Measurements from ENCODE around the gene HMCN1. TPM values are rescaled to one million over a fixed set of nuclear protein-coding genes. Genes with fewer than 3 reads are reported as not detected.

The HMCN1 gene
- total and polyA plus RNA-seq, 12 donors, result 0.56 to 5.8 (median 2.7) TPM

- H3K9me3 ChIP-seq (replicated peaks in 1 of 3), result no peaks in the 10 kb centered on the region
- no peaks in the 10 kb centered on the region for H3K27me3 ChIP-seq
- intact Hi-C loops (cut with DNase I), result no loop called here
- TF ChIP-seq POLR2A (IDR thresholded peaks at IDR 0.05), result no peak
- TF ChIP-seq, protein P1, sequence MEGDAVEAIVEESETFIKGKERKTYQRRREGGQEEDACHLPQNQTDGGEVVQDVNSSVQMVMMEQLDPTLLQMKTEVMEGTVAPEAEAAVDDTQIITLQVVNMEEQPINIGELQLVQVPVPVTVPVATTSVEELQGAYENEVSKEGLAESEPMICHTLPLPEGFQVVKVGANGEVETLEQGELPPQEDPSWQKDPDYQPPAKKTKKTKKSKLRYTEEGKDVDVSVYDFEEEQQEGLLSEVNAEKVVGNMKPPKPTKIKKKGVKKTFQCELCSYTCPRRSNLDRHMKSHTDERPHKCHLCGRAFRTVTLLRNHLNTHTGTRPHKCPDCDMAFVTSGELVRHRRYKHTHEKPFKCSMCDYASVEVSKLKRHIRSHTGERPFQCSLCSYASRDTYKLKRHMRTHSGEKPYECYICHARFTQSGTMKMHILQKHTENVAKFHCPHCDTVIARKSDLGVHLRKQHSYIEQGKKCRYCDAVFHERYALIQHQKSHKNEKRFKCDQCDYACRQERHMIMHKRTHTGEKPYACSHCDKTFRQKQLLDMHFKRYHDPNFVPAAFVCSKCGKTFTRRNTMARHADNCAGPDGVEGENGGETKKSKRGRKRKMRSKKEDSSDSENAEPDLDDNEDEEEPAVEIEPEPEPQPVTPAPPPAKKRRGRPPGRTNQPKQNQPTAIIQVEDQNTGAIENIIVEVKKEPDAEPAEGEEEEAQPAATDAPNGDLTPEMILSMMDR (IDR thresholded peaks at IDR 0.05), result no peak
- no peak overlapping the region for H3K27ac ChIP-seq
- DNase-seq, result no peak
- H3K36me3 ChIP-seq (replicated peaks in 1 of 2), result no peaks in the 10 kb centered on the region
- H3K4me3 ChIP-seq, result no peak overlapping the region
- WGBS, 4 donors, result 49 to 57% (median 52%) methylated on average over 2 of the region's 2 CpGs
- H3K4me1 ChIP-seq (replicated peaks in 1 of 2), result no peaks in the 10 kb centered on the region
These were observed 227.5 kb downstream of the HMCN1 start for GRCh38 chr1:185961664-185962063.

DNA sequence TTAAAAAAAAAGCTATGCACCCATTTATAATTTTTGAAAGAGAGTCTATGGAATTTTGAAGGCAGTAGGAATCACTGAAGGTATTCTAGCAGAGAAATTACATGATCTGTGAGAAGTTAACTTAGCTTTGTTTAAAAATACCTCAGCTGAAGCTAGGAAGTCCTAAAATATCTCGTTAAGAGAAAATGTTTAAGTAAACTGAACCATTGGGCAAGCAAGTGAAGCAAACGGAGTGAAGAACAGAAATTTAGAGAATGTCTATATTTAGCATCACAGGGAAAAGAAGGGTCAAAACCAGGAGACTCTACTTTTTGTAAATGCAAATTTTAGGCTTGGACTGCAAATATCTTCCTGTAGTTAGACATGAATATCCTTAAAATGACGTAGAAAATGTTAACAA lies 230.8 kb downstream of the HMCN1 start:
- no peak for TF ChIP-seq POLR2A (IDR thresholded peaks at IDR 0.05)
- TF ChIP-seq, protein P1 (IDR thresholded peaks at IDR 0.05), result no peak
- H3K27ac ChIP-seq, result no peak overlapping the region
- DNase-seq, result no peak
- no peak overlapping the region for H3K4me3 ChIP-seq
- no peaks in the 10 kb centered on the region for H3K4me1 ChIP-seq (replicated peaks in 1 of 2)
- WGBS, 4 donors, result 54 to 65% (median 57%) methylated on average over 3 of the region's 3 CpGs
- intact Hi-C loops (cut with DNase I), result no loop called here
- H3K9me3 ChIP-seq (replicated peaks in 1 of 3), result no peaks in the 10 kb centered on the region
- H3K27me3 ChIP-seq, result no peaks in the 10 kb centered on the region
- H3K36me3 ChIP-seq (replicated peaks in 1 of 2), result no peaks in the 10 kb centered on the region

- no peaks in the 10 kb centered on the region for H3K4me1 ChIP-seq (replicated peaks in 1 of 2)
- TF ChIP-seq, protein P1 (IDR thresholded peaks at IDR 0.05), result no peak
- no peak for TF ChIP-seq POLR2A (IDR thresholded peaks at IDR 0.05)
- no peaks in the 10 kb centered on the region for H3K27me3 ChIP-seq
- H3K9me3 ChIP-seq (replicated peaks in 1 of 3), result no peaks in the 10 kb centered on the region
- DNase-seq, result no peak
- H3K27ac ChIP-seq, result no peak overlapping the region
- no peak overlapping the region for H3K4me3 ChIP-seq
- intact Hi-C loops (cut with DNase I), result no loop called here
- WGBS, 4 donors, result 61 to 71% (median 65%) methylated on average over 3 of the region's 3 CpGs
- no peaks in the 10 kb centered on the region for H3K36me3 ChIP-seq (replicated peaks in 1 of 2)
These were observed 231.7 kb downstream of the HMCN1 start for GRCh38 chr1:185965870-185966269.

GRCh38 chr1:185966471-185966870 lies 232.3 kb downstream of the HMCN1 start:
- intact Hi-C loops (cut with DNase I), result no loop called here
- 62 to 84% (median 73%) methylated on average over 2 of the region's 2 CpGs for WGBS, 4 donors
- H3K4me1 ChIP-seq (replicated peaks in 1 of 2), result no peaks in the 10 kb centered on the region
- H3K9me3 ChIP-seq (replicated peaks in 1 of 3), result no peaks in the 10 kb centered on the region
- no peak overlapping the region for H3K4me3 ChIP-seq
- H3K27ac ChIP-seq, result no peak overlapping the region
- TF ChIP-seq, protein P1 (IDR thresholded peaks at IDR 0.05), result no peak
- TF ChIP-seq POLR2A (IDR thresholded peaks at IDR 0.05), result no peak
- H3K27me3 ChIP-seq, result no peaks in the 10 kb centered on the region
- no peaks in the 10 kb centered on the region for H3K36me3 ChIP-seq (replicated peaks in 1 of 2)
- no peak for DNase-seq

Measured in adrenal gland (tissue), 12 donors.